CD4-positive, alpha-beta memory T cell (primary cell): ENCODE results near the gene C16orf95. TPM values are rescaled to one million over a fixed set of nuclear protein-coding genes. Genes with fewer than 3 reads are reported as not detected.

Source experiments
- CTCF ChIA-PET: fragments of 350-600 bp; sonication (Branson Sonifier 250); formaldehyde crosslinking; loops from one replicate; lab custom pipeline; 2021; ENCODE audit warnings: inconsistent platforms; ENCODE audit not compliant: partially characterized antibody; lab: Charles Lee
- POLR2A ChIA-PET: fragments of 350-600 bp; sonication (Branson Sonifier 250); formaldehyde crosslinking; loops from one replicate; lab custom pipeline; 2021; ENCODE audit not compliant: partially characterized antibody; lab: Charles Lee
- DNase-seq, 5 donors: peaks; one replicate each; pipeline versions ENCODE4 v3.0.0 to v3.0.0-alpha.2; 2020 to 2022; ENCODE audit warnings: mixed read lengths in 1 of 5
- H3K27ac ChIP-seq: one replicate; pipeline ENCODE4 v1.7.0; 2013; ENCODE audit warnings: low read depth, low read length
- H3K27me3 ChIP-seq: 2 replicates; pipeline ENCODE4 v1.7.0; 2013; ENCODE audit warnings: mild to moderate bottlenecking, low read length, moderate library complexity; ENCODE audit not compliant: insufficient read depth
- H3K36me3 ChIP-seq: 2 replicates; pipeline ENCODE4 v1.7.0; 2013; ENCODE audit warnings: mild to moderate bottlenecking, low read length, moderate library complexity; ENCODE audit not compliant: insufficient read depth
- H3K4me1 ChIP-seq: 2 replicates; pipeline ENCODE4 v1.7.0; 2013; ENCODE audit warnings: mild to moderate bottlenecking, low read length, moderate library complexity; ENCODE audit not compliant: insufficient read depth
- H3K4me3 ChIP-seq, 2 donors: one replicate each; pipeline ENCODE4 v1.7.0; 2013; ENCODE audit warnings: low read length in 2 of 2, mild to moderate bottlenecking in 1 of 2
- H3K9me3 ChIP-seq, 2 donors: one replicate each; pipeline ENCODE4 v1.7.0; 2013; ENCODE audit warnings: low read length in 2 of 2, control low read depth in 1 of 2; ENCODE audit not compliant: control insufficient read depth in 1 of 2
- H3K27ac Mint-ChIP-seq, 7 donors: one replicate each; pipeline ENCODE4 v1.8.0; 2020 to 2021; ENCODE audit warnings: mixed read lengths in 7 of 7, mild to moderate bottlenecking in 6 of 7, inconsistent platforms in 3 of 7, moderate library complexity in 3 of 7
- H3K27me3 Mint-ChIP-seq, 2 donors: one replicate each; pipeline ENCODE4 v1.8.0; 2020 to 2021; ENCODE audit warnings: mixed read lengths in 2 of 2
- H3K36me3 Mint-ChIP-seq, 2 donors: one replicate each; pipeline ENCODE4 v1.8.0; 2020 to 2021; ENCODE audit warnings: mixed read lengths in 2 of 2, inconsistent platforms in 1 of 2, mild to moderate bottlenecking in 1 of 2
- H3K4me1 Mint-ChIP-seq, 4 donors: one replicate each; pipeline ENCODE4 v1.8.0; 2020 to 2021; ENCODE audit warnings: mixed read lengths in 4 of 4, mild to moderate bottlenecking in 1 of 4
- H3K4me3 Mint-ChIP-seq, 8 donors: one replicate each; pipeline ENCODE4 v1.8.0; 2020 to 2021; ENCODE audit warnings: mixed read lengths in 8 of 8, mild to moderate bottlenecking in 7 of 8, moderate library complexity in 6 of 8, inconsistent platforms in 3 of 8
- H3K9me3 Mint-ChIP-seq, 8 donors: one replicate each; pipeline ENCODE4 v1.8.0; 2020 to 2021; ENCODE audit warnings: mixed read lengths in 8 of 8, mild to moderate bottlenecking in 5 of 8, inconsistent platforms in 3 of 8, moderate library complexity in 1 of 8
- intact Hi-C: fragments of 100-400 bp; cut with micrococcal nuclease; formaldehyde crosslinking; loops from one replicate; pipeline ENCODE4 v1.15.1; 2023
- polyA plus RNA-seq, 2 donors: library from polyadenylated mRNA; unstranded; fragments of 300-500 nt; fragmentation: Illumina TruSeq; gene quantifications; one replicate each; pipeline ENCODE4 v1.2.3, GENCODE V29; 2021
- total RNA-seq, 2 experiments: library from RNA; stranded (reverse); gene quantifications; one replicate each; pipeline ENCODE4 v1.2.3, GENCODE V29; 2021

The C16orf95 gene
- total and polyA plus RNA-seq, 4 experiments from 2014 or later = 1.4 to 2.4 (median 1.6) TPM

- no peaks in the 10 kb centered on the region for H3K36me3 ChIP-seq
- ChIA-PET POLR2A (no interaction called here), CTCF (no interaction called here)
- Mint-ChIP-seq H3K4me3 (no peak overlapping the region), H3K27me3 (peaks cover 0 to 2% of the 10 kb centered on the region in 2 donors), H3K36me3 (peaks cover 0 to 4% of the 10 kb centered on the region in 2 donors), H3K9me3 (peaks cover 0 to 5% (median 3%) of the 10 kb centered on the region in 8 donors), H3K4me1 (peaks cover 0 to 3% (median 1%) of the 10 kb centered on the region in 4 donors), H3K27ac (no peak overlapping the region)
- DNase-seq = no peak
- no peak overlapping the region for H3K27ac ChIP-seq
- H3K27me3 ChIP-seq = no peaks in the 10 kb centered on the region
- no peaks in the 10 kb centered on the region for H3K9me3 ChIP-seq
- no peak overlapping the region for H3K4me3 ChIP-seq
- H3K4me1 ChIP-seq = no peaks in the 10 kb centered on the region
- intact Hi-C loops = loop anchor here (5.0 kb wide), 1 partner anchor 712 kb away; no protein-coding TSS in a partner anchor
Measured at GRCh38 chr16:87274794-87275193, 42.4 kb downstream of the C16orf95 start.

- ChIA-PET POLR2A (no interaction called here), CTCF (no interaction called here)
- H3K27ac ChIP-seq = no peak overlapping the region
- no peaks in the 10 kb centered on the region for H3K27me3 ChIP-seq
- Mint-ChIP-seq H3K4me1 (peaks cover 0 to 1% (median under 1%) of the 10 kb centered on the region in 4 donors), H3K27me3 (peaks cover 0 to 2% of the 10 kb centered on the region in 2 donors), H3K4me3 (no peak overlapping the region), H3K9me3 (peaks cover 0 to 10% (median 8%) of the 10 kb centered on the region in 8 donors), H3K27ac (no peak overlapping the region), H3K36me3 (peaks cover 3 to 4% of the 10 kb centered on the region in 2 donors)
- no peaks in the 10 kb centered on the region for H3K36me3 ChIP-seq
- intact Hi-C loops = no loop called here
- no peaks in the 10 kb centered on the region for H3K9me3 ChIP-seq
- H3K4me1 ChIP-seq = no peaks in the 10 kb centered on the region
- H3K4me3 ChIP-seq = no peak overlapping the region
- DNase-seq = no peak
Measured at GRCh38 chr16:87273471-87274030, 43.6 kb downstream of the C16orf95 start.

- no peak overlapping the region for H3K4me3 ChIP-seq
- no peaks in the 10 kb centered on the region for H3K9me3 ChIP-seq
- Mint-ChIP-seq H3K9me3 (peaks cover 0 to 11% (median 8%) of the 10 kb centered on the region in 8 donors), H3K36me3 (peaks cover 3 to 8% of the 10 kb centered on the region in 2 donors), H3K27me3 (no peaks in the 10 kb centered on the region), H3K27ac (no peak overlapping the region), H3K4me3 (no peak overlapping the region), H3K4me1 (no peaks in the 10 kb centered on the region)
- H3K4me1 ChIP-seq = no peaks in the 10 kb centered on the region
- intact Hi-C loops = no loop called here
- POLR2A ChIA-PET = no interaction called here
- H3K36me3 ChIP-seq = no peaks in the 10 kb centered on the region
- no peaks in the 10 kb centered on the region for H3K27me3 ChIP-seq
- CTCF ChIA-PET = interaction anchor here (0.6 kb wide), 1 partner anchor 569 kb away, joined by 3 read pairs; no protein-coding TSS in a partner anchor
- DNase-seq = no peak
- no peak overlapping the region for H3K27ac ChIP-seq
Measured at GRCh38 chr16:87271256-87271655, 45.9 kb downstream of the C16orf95 start.

GRCh38 chr16:87267566-87267965 lies 49.6 kb downstream of the C16orf95 start:
- ChIA-PET POLR2A (no interaction called here), CTCF (no interaction called here)

GRCh38 chr16:87266846-87267245 lies 50.3 kb downstream of the C16orf95 start:
- H3K4me3 ChIP-seq = no peak overlapping the region
- H3K4me3 Mint-ChIP-seq = no peak overlapping the region
- H3K27ac Mint-ChIP-seq = no peak overlapping the region
- intact Hi-C loops = no loop called here
- no peaks in the 10 kb centered on the region for H3K27me3 ChIP-seq
- H3K27ac ChIP-seq = no peak overlapping the region
- CTCF ChIA-PET = no interaction called here
- H3K9me3 ChIP-seq = no peaks in the 10 kb centered on the region
- POLR2A ChIA-PET = no interaction called here
- no peaks in the 10 kb centered on the region for H3K4me1 Mint-ChIP-seq
- peaks cover 3 to 8% of the 10 kb centered on the region in 2 donors for H3K36me3 Mint-ChIP-seq
- no peak for DNase-seq
- H3K4me1 ChIP-seq = no peaks in the 10 kb centered on the region
- H3K36me3 ChIP-seq = no peaks in the 10 kb centered on the region
- H3K27me3 Mint-ChIP-seq = no peaks in the 10 kb centered on the region
- peaks cover 0 to 11% (median 9%) of the 10 kb centered on the region in 8 donors for H3K9me3 Mint-ChIP-seq

More at GRCh38 chr16:87267566-87267965, 49.6 kb downstream of the C16orf95 start:
- Histone ChIP-seq H3K36me3 (no peaks in the 10 kb centered on the region), H3K27ac (no peak overlapping the region), H3K27me3 (no peaks in the 10 kb centered on the region), H3K9me3 (no peaks in the 10 kb centered on the region), H3K4me1 (no peaks in the 10 kb centered on the region), H3K4me3 (no peak overlapping the region)
- no peaks in the 10 kb centered on the region for H3K27me3 Mint-ChIP-seq
- no peak for DNase-seq
- intact Hi-C loops = no loop called here
- no peak overlapping the region for H3K4me3 Mint-ChIP-seq
- H3K36me3 Mint-ChIP-seq = peaks cover 3 to 8% of the 10 kb centered on the region in 2 donors
- no peak overlapping the region for H3K27ac Mint-ChIP-seq
- H3K4me1 Mint-ChIP-seq = no peaks in the 10 kb centered on the region
- peaks cover 0 to 11% (median 8%) of the 10 kb centered on the region in 8 donors for H3K9me3 Mint-ChIP-seq

- Histone ChIP-seq H3K4me1 (no peaks in the 10 kb centered on the region), H3K4me3 (no peak overlapping the region), H3K27ac (no peak overlapping the region), H3K36me3 (no peaks in the 10 kb centered on the region), H3K9me3 (no peaks in the 10 kb centered on the region), H3K27me3 (no peaks in the 10 kb centered on the region)
- Mint-ChIP-seq H3K27ac (no peak overlapping the region), H3K4me3 (no peak overlapping the region), H3K36me3 (peaks cover 3 to 8% of the 10 kb centered on the region in 2 donors), H3K27me3 (no peaks in the 10 kb centered on the region), H3K4me1 (no peaks in the 10 kb centered on the region), H3K9me3 (peaks cover 0 to 18% (median 10%) of the 10 kb centered on the region in 8 donors)
- DNase-seq = no peak
- ChIA-PET CTCF (interaction anchor here (1.3 kb wide), 1 partner anchor 13 kb away, joined by 3 read pairs; no protein-coding TSS in a partner anchor), POLR2A (no interaction called here)
- intact Hi-C loops = no loop called here
Measured at GRCh38 chr16:87265261-87265660, 51.9 kb downstream of the C16orf95 start.

- CTCF ChIA-PET = no interaction called here
- no peaks in the 10 kb centered on the region for H3K27me3 Mint-ChIP-seq
Measured at GRCh38 chr16:87264634-87265033, 52.6 kb downstream of the C16orf95 start.

More at GRCh38 chr16:87264634-87265033, 52.6 kb downstream of the C16orf95 start:
- POLR2A ChIA-PET = no interaction called here
- Mint-ChIP-seq H3K4me3 (no peak overlapping the region), H3K9me3 (peaks cover 0 to 18% (median 6%) of the 10 kb centered on the region in 8 donors), H3K27ac (no peak overlapping the region), H3K36me3 (peaks cover 3 to 4% of the 10 kb centered on the region in 2 donors), H3K4me1 (no peaks in the 10 kb centered on the region)
- no peaks in the 10 kb centered on the region for H3K36me3 ChIP-seq
- no peak overlapping the region for H3K27ac ChIP-seq
- DNase-seq = no peak
- no peak overlapping the region for H3K4me3 ChIP-seq
- H3K27me3 ChIP-seq = no peaks in the 10 kb centered on the region
- H3K9me3 ChIP-seq = no peaks in the 10 kb centered on the region
- intact Hi-C loops = no loop called here
- no peaks in the 10 kb centered on the region for H3K4me1 ChIP-seq
